OCI-LY7 (cell line): ENCODE data around the gene MOBP.

Source experiments
- CTCF ChIP-seq: fragments of 200-600 bp; sonication (generic); conservative IDR thresholded peaks from 2 replicates; pipeline ENCODE4 v1.5.1; 2014; ENCODE audit warnings: mild to moderate bottlenecking, antibody characterized with exemption, low read length, moderate library complexity, mixed read lengths
- EZH2phosphoT487 ChIP-seq: fragments of 200-600 bp; sonication (generic); IDR thresholded peaks from 2 replicates; pipeline ENCODE4 v1.6.1; 2018; ENCODE audit warnings: low read depth, borderline replicate concordance, mild to moderate bottlenecking, mixed run types, antibody characterized with exemption, low read length, moderate library complexity, mixed read lengths

GRCh38 chr3:39479701-39480414, 12.4 kb downstream of the MOBP start:
- TF ChIP-seq CTCF (no peak), EZH2phosphoT487 (no peak)
